HK-2 (cell line): ENCODE results near the gene SIPA1L2.
"Not testable (repeated sequence)": the region's sequence is repeated elsewhere in the genome, so short reads cannot be mapped to it uniquely, and the experiment has no call there.

Experiments used
- DNase-seq: peaks from one replicate; pipeline ENCODE4 v3.0.0-alpha.2; 2018; ENCODE audit not compliant: unreplicated experiment

The SIPA1L2 gene

GRCh38 chr1:232614811-232615210 is 15.1 kb downstream of the SIPA1L2 start:
- no peak for DNase-seq

DNA sequence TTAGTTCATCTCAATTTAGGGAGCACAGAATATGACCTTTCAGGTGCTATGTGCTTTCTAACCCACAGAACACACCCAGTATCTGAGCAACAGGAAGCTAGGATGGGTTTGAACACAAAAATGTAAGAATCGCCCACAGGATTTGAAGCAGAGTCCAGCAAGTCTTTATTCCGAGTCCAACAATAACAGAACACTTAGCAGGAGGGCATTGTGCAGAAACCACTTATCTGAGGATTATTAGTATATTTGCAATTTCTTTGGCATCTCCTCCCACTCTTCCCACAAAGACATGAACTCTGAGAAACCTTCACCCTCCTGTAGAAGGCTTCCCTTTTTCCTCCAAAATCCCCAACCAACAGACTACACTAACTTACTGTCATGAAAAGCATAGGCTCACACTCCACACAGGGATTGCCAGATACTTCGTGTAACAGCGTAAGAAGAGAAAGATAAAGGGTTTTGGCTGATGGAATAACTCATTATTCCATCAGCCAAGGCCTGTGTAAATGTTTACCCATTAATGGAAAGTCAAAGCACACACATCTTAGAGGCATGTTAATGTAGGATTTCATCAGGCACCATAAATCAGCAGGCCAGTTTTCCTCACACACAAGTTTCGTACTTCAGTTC is 16.1 kb downstream of the SIPA1L2 start:
- DNase-seq, result no peak

DNA sequence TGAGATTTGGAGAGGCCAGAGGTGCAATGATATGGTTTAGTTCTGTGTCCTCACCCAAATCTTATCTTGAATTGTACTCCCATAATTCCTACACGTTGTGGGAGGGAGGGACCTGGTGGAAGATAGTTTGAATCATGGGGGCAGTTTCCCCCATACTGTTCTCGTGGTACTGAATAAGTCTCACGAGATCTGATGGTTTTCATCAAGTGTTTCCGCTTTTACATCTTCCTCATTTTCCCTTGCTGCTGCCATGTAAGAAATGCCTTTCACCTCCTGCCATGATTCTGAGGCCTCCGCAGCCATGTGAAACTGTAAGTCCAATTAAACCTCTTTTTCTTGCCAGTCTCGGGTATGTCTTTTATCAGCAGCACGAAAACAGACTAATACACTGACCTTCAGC is 17.1 kb downstream of the SIPA1L2 start:
- DNase-seq, result not testable (repeated sequence)

DNA sequence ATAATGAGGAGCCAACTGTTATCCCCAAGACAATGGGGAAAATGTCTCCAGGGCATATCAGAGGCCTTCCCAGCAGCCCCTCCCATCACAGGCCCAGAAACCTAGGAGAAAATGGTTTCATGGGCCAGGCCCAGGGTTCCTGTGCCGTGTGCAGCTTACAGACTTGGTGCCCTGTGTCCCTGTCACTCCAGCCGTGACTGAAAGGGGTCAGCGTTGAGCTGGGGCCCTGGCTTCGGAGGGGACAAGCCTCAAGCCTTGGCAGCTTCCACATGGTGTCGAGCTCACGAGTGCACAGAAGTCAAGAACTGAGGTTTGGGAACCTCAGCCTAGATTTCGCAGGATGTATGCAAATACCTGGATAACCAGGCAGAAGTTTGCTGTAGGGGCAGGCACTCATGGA is 18.1 kb downstream of the SIPA1L2 start:
- no peak for DNase-seq

GRCh38 chr1:232610902-232611745 is 18.8 kb downstream of the SIPA1L2 start:
- DNase-seq, result not testable (repeated sequence)

- DNase-seq, result no peak
Observed at GRCh38 chr1:232610192-232610901, 19.6 kb downstream of the SIPA1L2 start.

GRCh38 chr1:232608427-232608826 is 21.5 kb downstream of the SIPA1L2 start:
- no peak for DNase-seq

GRCh38 chr1:232602622-232603021 is 27.3 kb downstream of the SIPA1L2 start:
- no peak for DNase-seq

DNA sequence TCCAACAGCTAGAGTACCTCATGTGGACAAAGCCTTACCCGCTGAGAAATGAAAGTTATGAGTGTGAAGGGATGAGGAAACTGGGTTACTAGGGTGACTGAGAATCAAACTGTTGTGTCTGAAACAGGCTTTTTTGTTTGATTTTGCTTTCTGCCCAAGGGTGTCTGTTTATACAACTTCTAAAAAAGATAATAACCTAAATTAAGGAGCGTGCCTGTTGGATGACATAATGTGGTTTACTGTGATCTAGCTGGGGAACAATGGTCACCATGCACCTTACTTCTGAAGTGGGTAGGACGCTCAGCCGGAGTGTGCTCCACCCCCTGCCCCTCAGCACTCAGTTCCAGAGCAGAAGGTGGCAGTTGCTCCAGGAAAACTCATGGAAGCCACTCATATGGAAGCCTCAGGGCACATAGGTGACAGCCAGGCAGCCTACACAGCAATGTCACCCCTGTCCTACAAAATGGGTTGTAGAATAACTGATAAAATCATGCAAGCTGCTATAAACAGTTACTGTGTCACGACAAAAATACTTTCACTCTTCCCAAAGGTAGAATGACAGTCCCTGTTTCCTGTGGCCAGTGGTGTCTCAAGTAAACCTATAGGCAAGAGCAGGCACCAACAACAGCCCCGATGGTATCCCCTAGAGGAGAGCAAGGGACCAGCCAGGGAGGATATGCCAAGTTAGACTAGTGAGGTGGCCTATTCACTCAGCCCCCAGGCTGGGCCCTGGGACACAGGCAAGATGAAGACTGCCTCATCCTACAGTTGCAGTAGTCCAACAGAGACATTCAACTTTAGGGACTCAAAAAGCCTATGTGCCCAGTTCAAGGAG is 29.3 kb downstream of the SIPA1L2 start:
- no peak for DNase-seq

DNA sequence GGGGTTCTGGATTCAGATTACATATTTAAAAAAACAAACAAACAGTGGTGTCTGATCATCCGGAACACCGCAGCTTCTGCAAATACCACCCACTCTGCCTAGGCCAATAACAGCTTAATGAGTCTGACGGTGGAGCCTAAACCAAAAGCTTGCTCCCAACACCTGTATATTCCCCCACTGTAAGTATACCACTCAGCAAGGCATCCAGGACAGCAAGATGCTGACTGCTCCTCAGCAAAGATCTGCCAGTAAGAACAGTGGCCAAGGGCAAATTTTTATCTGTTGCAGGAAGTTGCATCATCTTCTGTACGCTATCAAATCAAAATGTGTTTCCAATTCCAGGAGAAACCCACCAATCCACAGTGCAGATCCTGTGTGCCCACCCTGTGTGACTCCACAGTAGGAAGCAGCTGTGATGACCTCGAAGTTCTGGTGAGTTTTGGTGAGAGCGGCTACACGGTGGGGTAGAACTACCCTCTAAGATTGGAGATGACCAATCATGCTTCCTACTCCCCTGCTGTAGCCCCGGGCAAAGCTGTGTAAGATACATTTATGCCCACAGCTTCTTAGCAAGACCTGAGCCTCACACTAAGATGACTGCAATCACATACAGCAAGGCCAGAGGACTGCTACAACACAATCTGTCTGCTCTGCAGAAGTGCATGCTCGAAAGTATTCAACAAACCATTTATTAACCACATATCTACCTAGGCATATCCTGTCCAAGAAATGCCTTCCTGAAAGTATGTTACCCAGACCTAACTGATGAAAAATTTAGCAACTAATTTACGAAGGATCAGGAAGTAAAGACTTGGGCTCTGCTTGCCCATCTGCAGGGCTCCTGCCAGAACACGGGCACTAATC is 30.5 kb downstream of the SIPA1L2 start:
- DNase-seq, result no peak

DNA sequence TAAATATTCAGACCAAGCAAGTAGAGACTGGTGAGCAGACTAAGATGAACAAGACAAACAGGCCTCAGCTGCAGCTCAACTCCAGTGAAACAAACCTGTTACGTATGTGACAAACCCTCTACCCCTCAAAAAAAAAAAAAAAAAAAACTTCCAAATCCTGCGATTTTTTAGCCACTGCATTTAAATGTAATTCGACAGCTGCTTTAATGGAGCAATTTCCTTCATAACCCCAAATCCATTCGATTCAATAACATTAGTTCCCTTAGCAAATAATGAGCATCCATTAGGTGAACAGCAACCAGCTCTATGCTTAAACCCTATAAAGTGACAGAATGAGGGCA is 31.1 kb downstream of the SIPA1L2 start:
- DNase-seq, result no peak

GRCh38 chr1:232598133-232598532 is 31.8 kb downstream of the SIPA1L2 start:
- DNase-seq, result no peak

- DNase-seq, result no peak
Observed at GRCh38 chr1:232597721-232598120, 32.2 kb downstream of the SIPA1L2 start.

DNA sequence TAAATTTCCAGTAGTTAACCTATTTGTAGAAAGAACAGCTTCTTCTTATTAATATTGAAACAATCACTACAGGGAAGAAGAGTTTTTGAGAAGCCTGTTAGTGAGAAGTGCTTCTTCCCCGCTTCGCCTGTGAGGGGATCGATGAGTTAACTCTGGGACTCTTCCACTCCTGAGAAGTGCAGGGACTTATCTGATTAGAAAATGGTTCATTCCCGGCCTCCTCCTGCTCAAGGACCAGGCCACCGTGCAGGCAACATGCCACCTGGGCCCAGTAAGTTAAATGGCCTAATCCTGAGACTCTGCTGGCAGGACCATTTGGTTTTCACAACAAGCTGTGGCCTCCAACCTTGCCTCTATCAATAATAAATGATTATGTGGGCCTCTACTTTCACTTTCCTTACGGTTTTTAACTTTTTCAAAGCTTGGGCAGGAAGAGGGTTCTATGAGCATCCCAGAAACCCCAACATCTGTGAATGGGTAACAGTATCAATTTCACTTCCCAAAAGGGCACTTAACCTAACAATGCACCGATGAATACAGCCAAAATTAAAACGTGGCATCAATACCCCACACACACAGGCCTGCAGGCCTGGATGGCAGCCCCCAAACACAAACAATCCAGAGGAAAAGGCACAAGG is 33.1 kb downstream of the SIPA1L2 start:
- no peak for DNase-seq

- DNase-seq, result no peak
Observed at GRCh38 chr1:232594768-232595698, 34.9 kb downstream of the SIPA1L2 start.

DNA sequence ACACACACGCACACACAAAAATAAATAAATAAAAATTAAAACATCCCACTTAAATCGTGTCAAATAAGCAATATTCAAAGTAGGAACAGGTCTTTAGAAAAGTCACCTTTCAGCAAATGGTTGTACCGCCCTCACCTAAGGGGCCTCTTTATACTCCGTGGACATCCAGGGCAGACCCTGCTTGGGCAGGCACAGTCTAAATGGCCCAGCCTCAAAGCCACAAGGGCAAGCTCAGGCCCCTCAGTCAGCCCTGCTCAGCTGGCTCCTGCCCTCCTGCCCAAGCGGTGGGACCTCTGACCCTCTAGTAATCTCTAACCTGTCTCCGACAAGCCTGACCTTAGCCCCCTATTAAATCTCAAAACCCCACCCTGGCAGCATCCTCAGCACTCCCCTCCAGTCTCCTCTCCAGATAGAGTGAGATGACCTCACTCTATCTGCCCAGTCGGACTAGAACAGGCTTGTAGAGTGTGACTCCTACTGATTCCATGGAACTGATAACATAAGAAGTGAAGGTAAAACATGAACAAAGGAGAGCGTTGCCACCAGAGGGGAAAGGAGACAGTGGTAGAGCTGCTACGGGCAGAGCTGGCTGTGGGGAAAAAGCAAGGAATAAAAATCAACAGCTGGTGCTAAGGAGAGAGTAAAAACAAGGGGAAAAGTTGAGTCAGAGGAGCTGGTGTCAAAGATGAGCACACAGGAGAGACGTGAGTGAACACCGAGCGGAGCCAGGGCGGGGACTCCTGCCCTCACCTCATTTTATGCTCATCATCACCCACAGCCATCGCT is 36.0 kb downstream of the SIPA1L2 start:
- DNase-seq, result no peak

GRCh38 chr1:232591344-232591743 is 38.6 kb downstream of the SIPA1L2 start:
- no peak for DNase-seq

DNA sequence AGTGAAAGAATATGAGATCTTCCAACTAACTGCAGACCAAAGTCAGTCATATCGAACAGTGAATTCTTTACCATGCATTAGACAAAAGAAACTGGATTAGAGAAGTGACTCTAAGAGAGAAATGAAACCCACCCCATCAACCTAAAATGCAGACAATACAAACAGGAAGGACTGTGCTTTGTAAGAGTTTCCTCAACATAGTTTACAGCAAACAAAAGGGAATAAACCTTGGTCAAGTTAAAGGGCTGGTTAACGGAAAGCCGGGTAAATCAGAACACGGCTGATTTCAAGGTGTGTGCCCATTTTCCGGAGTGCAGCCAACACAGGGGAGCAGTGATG is 39.2 kb downstream of the SIPA1L2 start:
- no peak for DNase-seq
